ENCODE measurements around the gene ST3GAL3. TPM values are rescaled to one million over a fixed set of nuclear protein-coding genes. Genes with fewer than 3 reads are reported as not detected.
A peak's percentile ranks its signal among the peaks of the same experiment; 100 is the strongest.

The ST3GAL3 gene
- total and polyA plus RNA-seq, 2 of the 13 experiments (the other 11 are each of a cell fraction or from before 2014, with no cell fraction given) = 5.1 to 8.1 TPM

DNA sequence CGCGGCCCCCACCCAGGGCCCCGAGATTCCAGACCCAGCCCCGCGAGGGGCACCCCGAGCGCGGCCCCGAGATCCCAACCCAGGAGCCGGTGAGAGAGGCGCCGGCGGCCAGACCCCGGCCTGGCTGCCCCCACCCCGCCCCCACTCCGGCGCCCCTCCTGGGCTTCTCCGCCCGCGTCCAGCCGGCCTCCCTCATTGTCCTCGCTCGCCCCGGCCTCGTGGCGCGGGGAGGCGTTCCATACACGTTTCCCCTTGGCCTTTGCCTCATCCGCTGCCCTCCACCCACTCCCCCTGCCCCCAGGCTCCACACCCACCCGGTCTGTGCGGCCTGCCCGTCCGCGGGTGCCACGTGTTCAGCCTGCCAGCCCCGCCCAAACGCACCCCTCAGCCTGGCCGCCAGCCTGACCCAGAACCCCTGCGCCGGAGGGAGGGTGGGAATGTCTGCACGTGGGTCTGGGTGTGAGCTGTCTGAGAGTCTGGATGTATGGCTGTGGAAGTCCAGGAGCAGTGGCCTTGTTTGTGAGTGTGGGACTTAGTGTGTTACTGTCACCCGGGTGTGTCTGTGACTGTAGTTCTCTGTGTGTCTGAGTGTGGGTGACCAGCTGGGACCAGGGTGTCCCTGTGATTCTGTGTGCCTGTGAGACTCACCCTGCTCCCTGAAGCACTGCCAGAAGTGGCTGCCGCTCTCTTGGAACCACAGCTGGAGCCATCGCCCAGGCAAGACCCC is 272.4 kb downstream of the ST3GAL3 start (continued):
- TF ChIP-seq GPN1 (CRISPR knock-in tag; IDR thresholded peaks at IDR 0.05; ENCODE audit: borderline replicate concordance) (no peak), ZNF839 (CRISPR knock-in tag; IDR thresholded peaks at IDR 0.05; ENCODE audit: borderline replicate concordance) (peak; percentile 67; the same call in 1 of the 2 replicates), NPAS2 (CRISPR knock-in tag; IDR thresholded peaks at IDR 0.05; ENCODE audit: borderline replicate concordance) (no peak), ZNF333 (CRISPR knock-in tag; IDR thresholded peaks at IDR 0.05; ENCODE audit: borderline replicate concordance) (no peak), SMAD9 (CRISPR knock-in tag; IDR thresholded peaks at IDR 0.05) (no peak; the same call in 1 of the 2 replicates), CCAR2 (optimal IDR thresholded peaks at IDR 0.05; ENCODE audit: low read depth, low read length) (no peak), ZFAT (CRISPR knock-in tag; conservative IDR thresholded peaks at IDR 0.05) (no peak), ZNF234 (CRISPR knock-in tag; conservative IDR thresholded peaks at IDR 0.05) (no peak; the same call in 1 of the 2 replicates), NR2C2 (CRISPR knock-in tag; IDR thresholded peaks at IDR 0.05; ENCODE audit: borderline replicate concordance) (0 out of 2 replicates have a peak, but pooled peaks have one; percentile 28), ELF3 (CRISPR knock-in tag; IDR thresholded peaks at IDR 0.05) (no peak), TAF1 (CRISPR knock-in tag; IDR thresholded peaks at IDR 0.05) (peak; percentile 40; the same call in 1 of the 2 replicates), HOXA9 (CRISPR knock-in tag; IDR thresholded peaks at IDR 0.05; ENCODE audit: borderline replicate concordance) (no peak), ZBTB7A (CRISPR knock-in tag; IDR thresholded peaks at IDR 0.05) (no peak), SUZ12 (IDR thresholded peaks at IDR 0.05; ENCODE audit: low read depth, low read length) (no peak)
- TF ChIP-seq, protein P1, sequence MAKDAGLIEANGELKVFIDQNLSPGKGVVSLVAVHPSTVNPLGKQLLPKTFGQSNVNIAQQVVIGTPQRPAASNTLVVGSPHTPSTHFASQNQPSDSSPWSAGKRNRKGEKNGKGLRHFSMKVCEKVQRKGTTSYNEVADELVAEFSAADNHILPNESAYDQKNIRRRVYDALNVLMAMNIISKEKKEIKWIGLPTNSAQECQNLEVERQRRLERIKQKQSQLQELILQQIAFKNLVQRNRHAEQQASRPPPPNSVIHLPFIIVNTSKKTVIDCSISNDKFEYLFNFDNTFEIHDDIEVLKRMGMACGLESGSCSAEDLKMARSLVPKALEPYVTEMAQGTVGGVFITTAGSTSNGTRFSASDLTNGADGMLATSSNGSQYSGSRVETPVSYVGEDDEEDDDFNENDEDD (CRISPR knock-in tag; IDR thresholded peaks at IDR 0.05; ENCODE audit: borderline replicate concordance) = peak; percentile 89
- TF ChIP-seq, protein P2, sequence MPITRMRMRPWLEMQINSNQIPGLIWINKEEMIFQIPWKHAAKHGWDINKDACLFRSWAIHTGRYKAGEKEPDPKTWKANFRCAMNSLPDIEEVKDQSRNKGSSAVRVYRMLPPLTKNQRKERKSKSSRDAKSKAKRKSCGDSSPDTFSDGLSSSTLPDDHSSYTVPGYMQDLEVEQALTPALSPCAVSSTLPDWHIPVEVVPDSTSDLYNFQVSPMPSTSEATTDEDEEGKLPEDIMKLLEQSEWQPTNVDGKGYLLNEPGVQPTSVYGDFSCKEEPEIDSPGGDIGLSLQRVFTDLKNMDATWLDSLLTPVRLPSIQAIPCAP (CRISPR knock-in tag; IDR thresholded peaks at IDR 0.05; ENCODE audit: low read depth) = no peak
- TF ChIP-seq, protein P3, sequence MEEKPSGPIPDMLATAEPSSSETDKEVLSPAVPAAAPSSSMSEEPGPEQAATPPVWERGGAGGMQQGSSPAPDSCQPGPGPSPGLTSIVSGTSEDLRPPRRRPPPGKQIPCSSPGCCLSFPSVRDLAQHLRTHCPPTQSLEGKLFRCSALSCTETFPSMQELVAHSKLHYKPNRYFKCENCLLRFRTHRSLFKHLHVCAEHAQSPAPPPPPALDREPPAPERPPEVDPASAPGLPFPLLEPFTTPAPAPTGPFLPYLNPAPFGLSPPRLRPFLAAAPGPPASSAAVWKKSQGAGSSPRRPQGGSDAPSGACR (CRISPR knock-in tag; IDR thresholded peaks at IDR 0.05) = no peak
- TF ChIP-seq, protein P4, sequence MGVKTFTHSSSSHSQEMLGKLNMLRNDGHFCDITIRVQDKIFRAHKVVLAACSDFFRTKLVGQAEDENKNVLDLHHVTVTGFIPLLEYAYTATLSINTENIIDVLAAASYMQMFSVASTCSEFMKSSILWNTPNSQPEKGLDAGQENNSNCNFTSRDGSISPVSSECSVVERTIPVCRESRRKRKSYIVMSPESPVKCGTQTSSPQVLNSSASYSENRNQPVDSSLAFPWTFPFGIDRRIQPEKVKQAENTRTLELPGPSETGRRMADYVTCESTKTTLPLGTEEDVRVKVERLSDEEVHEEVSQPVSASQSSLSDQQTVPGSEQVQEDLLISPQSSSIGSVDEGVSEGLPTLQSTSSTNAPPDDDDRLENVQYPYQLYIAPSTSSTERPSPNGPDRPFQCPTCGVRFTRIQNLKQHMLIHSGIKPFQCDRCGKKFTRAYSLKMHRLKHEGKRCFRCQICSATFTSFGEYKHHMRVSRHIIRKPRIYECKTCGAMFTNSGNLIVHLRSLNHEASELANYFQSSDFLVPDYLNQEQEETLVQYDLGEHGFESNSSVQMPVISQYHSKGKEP (CRISPR knock-in tag; IDR thresholded peaks at IDR 0.05) = no peak
- TF ChIP-seq, protein P5, sequence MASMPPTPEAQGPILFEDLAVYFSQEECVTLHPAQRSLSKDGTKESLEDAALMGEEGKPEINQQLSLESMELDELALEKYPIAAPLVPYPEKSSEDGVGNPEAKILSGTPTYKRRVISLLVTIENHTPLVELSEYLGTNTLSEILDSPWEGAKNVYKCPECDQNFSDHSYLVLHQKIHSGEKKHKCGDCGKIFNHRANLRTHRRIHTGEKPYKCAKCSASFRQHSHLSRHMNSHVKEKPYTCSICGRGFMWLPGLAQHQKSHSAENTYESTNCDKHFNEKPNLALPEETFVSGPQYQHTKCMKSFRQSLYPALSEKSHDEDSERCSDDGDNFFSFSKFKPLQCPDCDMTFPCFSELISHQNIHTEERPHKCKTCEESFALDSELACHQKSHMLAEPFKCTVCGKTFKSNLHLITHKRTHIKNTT (CRISPR knock-in tag; IDR thresholded peaks at IDR 0.05) = no peak
- TF ChIP-seq, protein P6, sequence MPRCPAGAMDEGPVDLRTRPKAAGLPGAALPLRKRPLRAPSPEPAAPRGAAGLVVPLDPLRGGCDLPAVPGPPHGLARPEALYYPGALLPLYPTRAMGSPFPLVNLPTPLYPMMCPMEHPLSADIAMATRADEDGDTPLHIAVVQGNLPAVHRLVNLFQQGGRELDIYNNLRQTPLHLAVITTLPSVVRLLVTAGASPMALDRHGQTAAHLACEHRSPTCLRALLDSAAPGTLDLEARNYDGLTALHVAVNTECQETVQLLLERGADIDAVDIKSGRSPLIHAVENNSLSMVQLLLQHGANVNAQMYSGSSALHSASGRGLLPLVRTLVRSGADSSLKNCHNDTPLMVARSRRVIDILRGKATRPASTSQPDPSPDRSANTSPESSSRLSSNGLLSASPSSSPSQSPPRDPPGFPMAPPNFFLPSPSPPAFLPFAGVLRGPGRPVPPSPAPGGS (CRISPR knock-in tag; IDR thresholded peaks at IDR 0.05) = 0 out of 2 replicates have a peak, but pooled peaks have one; percentile 28
- TF ChIP-seq, protein P7, sequence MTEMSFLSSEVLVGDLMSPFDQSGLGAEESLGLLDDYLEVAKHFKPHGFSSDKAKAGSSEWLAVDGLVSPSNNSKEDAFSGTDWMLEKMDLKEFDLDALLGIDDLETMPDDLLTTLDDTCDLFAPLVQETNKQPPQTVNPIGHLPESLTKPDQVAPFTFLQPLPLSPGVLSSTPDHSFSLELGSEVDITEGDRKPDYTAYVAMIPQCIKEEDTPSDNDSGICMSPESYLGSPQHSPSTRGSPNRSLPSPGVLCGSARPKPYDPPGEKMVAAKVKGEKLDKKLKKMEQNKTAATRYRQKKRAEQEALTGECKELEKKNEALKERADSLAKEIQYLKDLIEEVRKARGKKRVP (CRISPR knock-in tag; IDR thresholded peaks at IDR 0.05) = no peak

All from HepG2 (cell line).